Measurements from ENCODE around the gene FBN2.

Gene FBN2

GRCh38 chr5:128259607-128260021 lies 278.4 kb downstream of the FBN2 start:
- no peak overlapping the region for H3K4me3 ChIP-seq (ENCODE audit: low read depth, low read length)
- TF ChIP-seq CTCF (IDR thresholded peaks at IDR 0.05; ENCODE audit: low read depth, low read length) (no peak), MAX (IDR thresholded peaks at IDR 0.05; ENCODE audit: low read depth, low read length) (no peak), MYC (IDR thresholded peaks at IDR 0.05; ENCODE audit: low read depth, low read length) (no peak), POLR2A (IDR thresholded peaks at IDR 0.05; ENCODE audit: extremely low read depth, insufficient read length) (no peak)
- DNase-seq (ENCODE audit: low read depth) = no peak

- DNase-seq (ENCODE audit: low read depth) = no peak
- H3K4me3 ChIP-seq (ENCODE audit: low read depth, low read length) = no peak overlapping the region
- TF ChIP-seq POLR2A (IDR thresholded peaks at IDR 0.05; ENCODE audit: extremely low read depth, insufficient read length) (no peak), CTCF (IDR thresholded peaks at IDR 0.05; ENCODE audit: low read depth, low read length) (no peak), MYC (IDR thresholded peaks at IDR 0.05; ENCODE audit: low read depth, low read length) (no peak), MAX (IDR thresholded peaks at IDR 0.05; ENCODE audit: low read depth, low read length) (no peak)
Measured at GRCh38 chr5:128258372-128258771, 279.7 kb downstream of the FBN2 start.

- no peak overlapping the region for H3K4me3 ChIP-seq (ENCODE audit: low read depth, low read length)
- DNase-seq (ENCODE audit: low read depth) = no peak
- no peak for TF ChIP-seq MYC (IDR thresholded peaks at IDR 0.05; ENCODE audit: low read depth, low read length)
- no peak for TF ChIP-seq CTCF (IDR thresholded peaks at IDR 0.05; ENCODE audit: low read depth, low read length)
- TF ChIP-seq POLR2A (IDR thresholded peaks at IDR 0.05; ENCODE audit: extremely low read depth, insufficient read length) = no peak
- no peak for TF ChIP-seq MAX (IDR thresholded peaks at IDR 0.05; ENCODE audit: low read depth, low read length)
Measured at GRCh38 chr5:128257076-128257475, 281.0 kb downstream of the FBN2 start.

GRCh38 chr5:128254789-128255188 lies 283.3 kb downstream of the FBN2 start:
- no peak overlapping the region for H3K4me3 ChIP-seq (ENCODE audit: low read depth, low read length)
- TF ChIP-seq POLR2A (IDR thresholded peaks at IDR 0.05; ENCODE audit: extremely low read depth, insufficient read length) (no peak), MYC (IDR thresholded peaks at IDR 0.05; ENCODE audit: low read depth, low read length) (no peak), MAX (IDR thresholded peaks at IDR 0.05; ENCODE audit: low read depth, low read length) (no peak), CTCF (IDR thresholded peaks at IDR 0.05; ENCODE audit: low read depth, low read length) (no peak)
- no peak for DNase-seq (ENCODE audit: low read depth)

- no peak for TF ChIP-seq POLR2A (IDR thresholded peaks at IDR 0.05; ENCODE audit: extremely low read depth, insufficient read length)
- no peak for TF ChIP-seq MYC (IDR thresholded peaks at IDR 0.05; ENCODE audit: low read depth, low read length)
- no peak for TF ChIP-seq CTCF (IDR thresholded peaks at IDR 0.05; ENCODE audit: low read depth, low read length)
- no peak for TF ChIP-seq MAX (IDR thresholded peaks at IDR 0.05; ENCODE audit: low read depth, low read length)
- H3K4me3 ChIP-seq (ENCODE audit: low read depth, low read length) = no peak overlapping the region
- DNase-seq (ENCODE audit: low read depth) = no peak
Measured at GRCh38 chr5:128253880-128254279, 284.2 kb downstream of the FBN2 start.

GRCh38 chr5:128253161-128253560 lies 284.9 kb downstream of the FBN2 start:
- TF ChIP-seq POLR2A (IDR thresholded peaks at IDR 0.05; ENCODE audit: extremely low read depth, insufficient read length) = no peak
- no peak for TF ChIP-seq CTCF (IDR thresholded peaks at IDR 0.05; ENCODE audit: low read depth, low read length)
- no peak for TF ChIP-seq MYC (IDR thresholded peaks at IDR 0.05; ENCODE audit: low read depth, low read length)
- TF ChIP-seq MAX (IDR thresholded peaks at IDR 0.05; ENCODE audit: low read depth, low read length) = no peak
- H3K4me3 ChIP-seq (ENCODE audit: low read depth, low read length) = no peak overlapping the region
- DNase-seq (ENCODE audit: low read depth) = no peak
